ENCODE measurements around the gene PNISR. TPM values are rescaled to one million over a fixed set of nuclear protein-coding genes. Genes with fewer than 3 reads are reported as not detected.

The PNISR gene
- total RNA-seq, 1 experiment from 2014 or later: 134 TPM

- Histone ChIP-seq H3K9me3 (ENCODE audit: control insufficient read depth, low read depth, low read length) (no peaks in the 10 kb centered on the region), H4K8ac (replicated peaks; ENCODE audit: insufficient read length, low read depth, low read length) (no peak overlapping the region), H3K4me1 (ENCODE audit: insufficient read depth, low read length) (no peaks in the 10 kb centered on the region), H3K9ac (ENCODE audit: extremely low read depth, insufficient read length, low read length) (no peak overlapping the region), H3T11ph (ENCODE audit: low read length) (no peak overlapping the region), H2BK120ac (ENCODE audit: low read depth, low read length, poor library complexity, severe bottlenecking) (no peak overlapping the region), H3K23ac (ENCODE audit: insufficient read length, low read depth, low read length) (no peak overlapping the region), H3K18ac (ENCODE audit: insufficient read length, low read depth, low read length) (no peak overlapping the region), H3K4me2 (ENCODE audit: insufficient read depth, insufficient read length, low read length) (no peak overlapping the region), H3K56ac (ENCODE audit: insufficient read length, low read depth, low read length) (no peak overlapping the region), H2BK5ac (ENCODE audit: insufficient read length, low read length) (no peak overlapping the region), H2AFZ (ENCODE audit: low read length) (no peak overlapping the region), H2AK5ac (ENCODE audit: insufficient read length, low read length) (no peak overlapping the region), H3K4ac (ENCODE audit: low read depth, low read length) (no peak overlapping the region), H3K79me1 (ENCODE audit: insufficient read depth, low read depth, low read length, poor library complexity, severe bottlenecking) (peaks cover 3% of the 10 kb centered on the region), H4K91ac (ENCODE audit: insufficient read length, low read depth, low read length) (no peak overlapping the region), H4K5ac (ENCODE audit: insufficient read length, low read depth, low read length) (no peak overlapping the region), H4K20me1 (ENCODE audit: control insufficient read depth, insufficient read depth, insufficient read length) (no peaks in the 10 kb centered on the region), H3K79me2 (ENCODE audit: insufficient read depth, low read length) (peaks cover 11% of the 10 kb centered on the region; the same call in 1 of the 2 replicates), H3K27me3 (ENCODE audit: insufficient read depth, low read length) (no peaks in the 10 kb centered on the region), H2BK20ac (ENCODE audit: low read depth, low read length, poor library complexity, severe bottlenecking) (no peak overlapping the region), H3K23me2 (ENCODE audit: insufficient read length, low read depth, low read length, poor library complexity, severe bottlenecking) (no peaks in the 10 kb centered on the region), H2BK15ac (ENCODE audit: low read depth, low read length) (no peak overlapping the region), H3K14ac (ENCODE audit: insufficient read depth, low read length) (no peak overlapping the region), H3K27ac (ENCODE audit: insufficient read length, low read depth, low read length) (no peak overlapping the region), H2BK12ac (ENCODE audit: insufficient read length, low read depth, low read length) (no peak overlapping the region)
- Mint-ChIP-seq H3K27ac (no peak overlapping the region), H3K4me1 (peaks cover 3 to 5% of the 10 kb centered on the region in 2 experiments), H3K27me3 (ENCODE audit: low read depth) (no peaks in the 10 kb centered on the region), H3K9me3 (no peaks in the 10 kb centered on the region), H3K4me3 (no peak overlapping the region), H3K36me3 (ENCODE audit: insufficient read depth in 1 of 3, low read depth in 3 of 3) (peaks cover 15 to 32% (median 30%) of the 10 kb centered on the region in 3 experiments; a peak in 6 of 7 replicates)
- no peak for DNase-seq
- no peak for TF ChIP-seq CTCF (conservative IDR thresholded peaks at IDR 0.05)
Observed at GRCh38 chr6:99415446-99415845, 9.7 kb downstream of the PNISR start.

All from H9 (cell line).